ENCODE measurements around the gene POLR1A. TPM values are rescaled to one million over a fixed set of nuclear protein-coding genes. Genes with fewer than 3 reads are reported as not detected.

POLR1A gene
- total and polyA plus RNA-seq, 2 of the 8 experiments (the other 6 are each of a cell fraction or from before 2014, with no cell fraction given), result 8.9 to 58.1 TPM

DNA sequence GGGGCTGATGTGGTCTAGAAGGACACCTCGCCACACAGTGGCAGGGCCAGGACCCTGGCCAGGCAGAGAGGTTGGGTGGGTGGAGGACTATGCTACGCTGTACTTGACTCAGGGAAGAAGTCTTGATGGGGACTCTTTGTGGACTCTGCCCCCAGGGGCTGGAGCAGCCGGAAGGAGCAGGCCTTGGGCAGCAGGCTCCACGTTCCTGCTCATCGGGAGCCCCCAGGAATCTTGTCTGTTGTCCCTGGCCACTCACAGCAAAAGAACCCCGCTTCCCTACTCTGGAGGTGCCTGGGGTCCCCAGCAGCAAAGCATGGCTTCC lies 79.0 kb downstream of the POLR1A start:
- Histone ChIP-seq H3K23me2 (ENCODE audit: low read depth, low read length) (no peaks in the 10 kb centered on the region), H3K4me1 (replicated peaks in 1 of 4; ENCODE audit: control insufficient read depth in 3 of 4, insufficient read depth in 4 of 4, low read length in 3 of 4) (no peaks in the 10 kb centered on the region), H3K14ac (ENCODE audit: insufficient read length) (no peak overlapping the region), H3K27me3 (replicated peaks in 1 of 4; ENCODE audit: control insufficient read depth in 3 of 4, extremely low read depth in 1 of 4, insufficient read depth in 3 of 4, low read length in 3 of 4) (no peaks in the 10 kb centered on the region), H2BK5ac (ENCODE audit: low read depth, low read length) (no peak overlapping the region), H2AFZ (ENCODE audit: low read length) (no peak overlapping the region), H3K4me2 (ENCODE audit: insufficient read depth in 1 of 2, low read depth in 2 of 2, low read length in 2 of 2) (no peak overlapping the region), H3K9me3 (ENCODE audit: insufficient read depth in 2 of 2, low read depth in 1 of 2, low read length in 1 of 2) (no peaks in the 10 kb centered on the region), H4K91ac (replicated peaks; ENCODE audit: insufficient read length, low read length) (no peak overlapping the region), H3K79me1 (ENCODE audit: low read depth, low read length) (no peaks in the 10 kb centered on the region), H3K9ac (replicated peaks in 1 of 4; ENCODE audit: extremely low read depth in 1 of 4, low read depth in 3 of 4, low read length in 3 of 4) (no peak overlapping the region), H4K5ac (ENCODE audit: insufficient read length, low read depth, low read length) (no peak overlapping the region), H3K18ac (ENCODE audit: extremely low read depth, low read length) (no peak overlapping the region), H4K8ac (ENCODE audit: extremely low read depth, insufficient read depth, low read length) (no peak overlapping the region), H2AK5ac (ENCODE audit: low read depth, low read length) (no peak overlapping the region), H2BK15ac (ENCODE audit: low read length) (no peak overlapping the region), H3K23ac (ENCODE audit: insufficient read length) (no peak overlapping the region), H3K56ac (replicated peaks; ENCODE audit: insufficient read length, low read depth, low read length) (no peak overlapping the region), H4K20me1 (replicated peaks in 1 of 2; ENCODE audit: control insufficient read depth in 1 of 2, insufficient read depth in 2 of 2, low read length in 2 of 2) (peaks cover 3 to 5% of the 10 kb centered on the region in 2 experiments), H3K27ac (ENCODE audit: low read depth, low read length) (no peak overlapping the region), H2BK120ac (replicated peaks; ENCODE audit: low read depth, low read length) (no peak overlapping the region), H2BK12ac (ENCODE audit: low read depth, low read length) (no peak overlapping the region), H2BK20ac (ENCODE audit: low read length) (no peak overlapping the region), H3K4me3 (ENCODE audit: extremely low read depth in 1 of 4, insufficient read depth in 2 of 4, low read depth in 3 of 4, low read length in 4 of 4) (no peak overlapping the region), H3K4ac (replicated peaks; ENCODE audit: insufficient read length, low read depth, low read length) (no peak overlapping the region), H3K79me2 (ENCODE audit: control insufficient read depth in 1 of 2, insufficient read depth in 2 of 2, low read length in 2 of 2) (no peaks in the 10 kb centered on the region), H3K36me3 (ENCODE audit: control insufficient read depth in 2 of 4, insufficient read depth in 4 of 4, low read length in 3 of 4) (peaks cover 32 to 55% (median 48%) of the 10 kb centered on the region in 4 experiments)
- FAIRE-seq (no peak), DNase-seq (ENCODE audit: low read depth in 1 of 2, low spot score in 2 of 2) (no peak)
- 94% methylated on average over 6 of the region's 6 CpGs; no CpG with 5 or more reads in 1 of the 2 experiments for WGBS, 2 experiments (ENCODE audit: extremely low coverage in 1 of 2, insufficient coverage in 1 of 2, insufficient read length in 1 of 2, insufficient replicate concordance in 2 of 2, low coverage in 1 of 2, low lambda C conversion rate in 2 of 2, missing lambda C conversion rate in 1 of 2)
- TF ChIP-seq RXRA (IDR thresholded peaks at IDR 0.05; ENCODE audit: insufficient read depth, low read depth, low read length) (no peak), BCL11A (IDR thresholded peaks at IDR 0.05; ENCODE audit: low read depth in 2 of 2, low read length in 2 of 2) (no peak), HDAC2 (IDR thresholded peaks at IDR 0.05; ENCODE audit: borderline replicate concordance in 1 of 2, low read depth in 2 of 2, low read length in 2 of 2) (no peak), RFX5 (IDR thresholded peaks at IDR 0.05; ENCODE audit: borderline replicate concordance, low read depth, low read length) (no peak)
- POLR2A ChIA-PET (ENCODE audit: partially characterized antibody), result no interaction called here
- CTCF ChIA-PET (ENCODE audit: partially characterized antibody), result interaction anchor here (1.5 to 2.7 kb wide), 3 partner anchors 9 to 200 kb away, joined by 5 to 9 read pairs (median 7); no protein-coding TSS in a partner anchor

Measured in H1 (cell line).